GM21737 (cell line): ENCODE data around the gene RGS3.

ENCODE experiments used
- ATAC-seq: cut with Tn5 transposase; IDR thresholded peaks from one replicate; pipeline ENCODE4 v1.9.1; 2021; ENCODE audit warnings: mild to moderate bottlenecking, moderate library complexity; ENCODE audit not compliant: unreplicated experiment

Gene RGS3

GRCh38 chr9:113597390-113598241, 134.1 kb downstream of the RGS3 start:
- no peak for ATAC-seq

GRCh38 chr9:113598451-113598850, 134.9 kb downstream of the RGS3 start:
- no peak for ATAC-seq

GRCh38 chr9:113598883-113599282, 135.4 kb downstream of the RGS3 start:
- ATAC-seq, result no peak

- no peak for ATAC-seq
Measured at GRCh38 chr9:113599646-113600022, 136.1 kb downstream of the RGS3 start.

- ATAC-seq, result no peak
Measured at GRCh38 chr9:113600023-113600823, 136.7 kb downstream of the RGS3 start.

- no peak for ATAC-seq
Measured at GRCh38 chr9:113600871-113601614, 137.5 kb downstream of the RGS3 start.

GRCh38 chr9:113601656-113602055, 138.1 kb downstream of the RGS3 start:
- no peak for ATAC-seq

- ATAC-seq, result peak; percentile 63
Measured at GRCh38 chr9:113602126-113603047, 138.9 kb downstream of the RGS3 start.

- ATAC-seq, result no peak
Measured at GRCh38 chr9:113603048-113603375, 139.5 kb downstream of the RGS3 start.

GRCh38 chr9:113603773-113604172, 140.2 kb downstream of the RGS3 start:
- ATAC-seq, result no peak

- no peak for ATAC-seq
Measured at GRCh38 chr9:113604393-113604792, 140.9 kb downstream of the RGS3 start.

- no peak for ATAC-seq
Measured at GRCh38 chr9:113606510-113606909, 143.0 kb downstream of the RGS3 start.

GRCh38 chr9:113608082-113608685, 144.7 kb downstream of the RGS3 start:
- ATAC-seq, result no peak

- ATAC-seq, result no peak
Measured at GRCh38 chr9:113609562-113610318, 146.2 kb downstream of the RGS3 start.

GRCh38 chr9:113611461-113612215, 148.1 kb downstream of the RGS3 start:
- ATAC-seq, result no peak

- ATAC-seq, result no peak
Measured at GRCh38 chr9:113612216-113612747, 148.8 kb downstream of the RGS3 start.

- no peak for ATAC-seq
Measured at GRCh38 chr9:113612828-113613227, 149.3 kb downstream of the RGS3 start.

- no peak for ATAC-seq
Measured at GRCh38 chr9:113613815-113614413, 150.4 kb downstream of the RGS3 start.
